Smooth muscle cell (in vitro differentiated cells): ENCODE results near the gene FGFBP1. TPM values are rescaled to one million over a fixed set of nuclear protein-coding genes. Genes with fewer than 3 reads are reported as not detected.
A peak's percentile ranks its signal among the peaks of the same experiment; 100 is the strongest.

Experiments
- DNase-seq: peaks from one replicate; lab custom pipeline; 2025; ENCODE audit not compliant: unreplicated experiment; lab: John Stamatoyannopoulos, UW
- H2AFZ ChIP-seq: fragments of 200-600 bp; sonication (generic); 2 replicates; pipeline ENCODE4 v1.6.0; 2016; ENCODE audit warnings: antibody characterized with exemption, low read depth, mild to moderate bottlenecking
- H3F3A ChIP-seq: fragments of 200-600 bp; sonication (generic); 2 replicates; pipeline ENCODE4 v1.6.0; 2017; ENCODE audit warnings: antibody characterized with exemption, low read depth
- H3K27ac ChIP-seq: fragments of 200-600 bp; sonication (generic); 2 replicates; pipeline ENCODE4 v1.5.1; 2016; ENCODE audit warnings: low read depth, mild to moderate bottlenecking
- H3K27me3 ChIP-seq: fragments of 200-600 bp; sonication (generic); 2 replicates; pipeline ENCODE4 v1.6.1; 2016; ENCODE audit warnings: low read depth, mild to moderate bottlenecking
- H3K36me3 ChIP-seq: fragments of 200-600 bp; sonication (generic); 2 replicates; pipeline ENCODE4 v1.5.1; 2016; ENCODE audit warnings: low read depth
- H3K4me1 ChIP-seq: fragments of 200-600 bp; sonication (generic); 2 replicates; pipeline ENCODE4 v1.5.1; 2016; ENCODE audit warnings: low read depth
- H3K4me2 ChIP-seq: fragments of 200-600 bp; sonication (generic); 2 replicates; pipeline ENCODE4 v1.6.0; 2016; ENCODE audit warnings: mild to moderate bottlenecking
- H3K4me3 ChIP-seq: fragments of 200-600 bp; sonication (generic); 2 replicates; pipeline ENCODE4 v1.5.1; 2016; ENCODE audit warnings: mild to moderate bottlenecking
- H3K79me2 ChIP-seq: fragments of 200-600 bp; sonication (generic); 2 replicates; pipeline ENCODE4 v1.6.0; 2016; ENCODE audit warnings: low read depth, mild to moderate bottlenecking
- H3K9ac ChIP-seq: fragments of 200-600 bp; sonication (generic); 2 replicates; pipeline ENCODE4 v1.6.0; 2016; ENCODE audit warnings: low read depth
- H3K9me3 ChIP-seq: fragments of 200-600 bp; sonication (generic); replicated peaks from 2 replicates; pipeline ENCODE4 v1.5.1; 2016; ENCODE audit warnings: low read depth
- H4K20me1 ChIP-seq: fragments of 200-600 bp; sonication (generic); 2 replicates; pipeline ENCODE4 v1.6.0; 2016; ENCODE audit warnings: low read depth
- WGBS: methylation state at CpG from one replicate; pipeline ENCODE4 v1.1.7; 2016; ENCODE audit warnings: low lambda C conversion rate; 5-methylcytosine and 5-hydroxymethylcytosine counted together
- polyA plus RNA-seq: library from polyadenylated mRNA; unstranded; fragments of >200 nt; fragmentation: Nextera tagmentation; extraction: Ambion mirVana; gene quantifications from 2 replicates; pipeline ENCODE4 v1.2.1, GENCODE V29; 2016
- total RNA-seq: library from RNA; depleted of rRNA; stranded (reverse); fragments of >200 nt; gene quantifications from 2 replicates; pipeline ENCODE4 v1.2.3, GENCODE V29; 2014
- TF ChIP-seq, protein P1 (sequence below): fragments of 200-600 bp; sonication (generic); IDR thresholded peaks from 2 replicates; pipeline ENCODE4 v1.5.1; 2017; ENCODE audit warnings: borderline replicate concordance, mild to moderate bottlenecking, antibody characterized with exemption; ENCODE audit not compliant: insufficient read depth, poor library complexity, severe bottlenecking

FGFBP1 gene
- total and polyA plus RNA-seq, 2 experiments from 2014 or later = not detected

DNA sequence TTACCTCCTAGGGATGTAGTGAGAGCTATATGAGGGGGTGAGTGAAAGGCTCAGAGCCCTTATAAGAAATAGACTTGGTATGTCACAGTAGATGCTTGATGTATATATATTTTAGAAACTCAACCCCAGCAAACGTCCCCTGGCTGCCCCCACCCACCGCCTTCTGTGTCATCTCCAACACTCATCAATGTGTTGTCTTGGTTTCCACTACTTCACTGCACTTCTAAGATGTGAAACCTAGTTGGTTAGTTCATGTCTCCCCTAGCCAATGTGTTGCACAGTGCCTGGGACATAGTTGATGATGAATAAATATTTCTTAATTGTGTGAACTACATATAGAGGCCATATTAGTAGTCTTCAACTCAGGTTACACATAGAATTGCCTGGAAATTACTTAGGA, 20.0 kb upstream of the FGFBP1 start:
- Histone ChIP-seq H3K9ac (no peak overlapping the region), H4K20me1 (no peaks in the 10 kb centered on the region), H2AFZ (no peak overlapping the region), H3K79me2 (no peaks in the 10 kb centered on the region), H3K27ac (no peak overlapping the region), H3K9me3 (no peaks in the 10 kb centered on the region), H3K36me3 (no peaks in the 10 kb centered on the region), H3K4me1 (no peaks in the 10 kb centered on the region), H3F3A (no peaks in the 10 kb centered on the region), H3K27me3 (no peaks in the 10 kb centered on the region), H3K4me2 (no peak overlapping the region), H3K4me3 (no peak overlapping the region)
- DNase-seq = no peak
- TF ChIP-seq, protein P1, sequence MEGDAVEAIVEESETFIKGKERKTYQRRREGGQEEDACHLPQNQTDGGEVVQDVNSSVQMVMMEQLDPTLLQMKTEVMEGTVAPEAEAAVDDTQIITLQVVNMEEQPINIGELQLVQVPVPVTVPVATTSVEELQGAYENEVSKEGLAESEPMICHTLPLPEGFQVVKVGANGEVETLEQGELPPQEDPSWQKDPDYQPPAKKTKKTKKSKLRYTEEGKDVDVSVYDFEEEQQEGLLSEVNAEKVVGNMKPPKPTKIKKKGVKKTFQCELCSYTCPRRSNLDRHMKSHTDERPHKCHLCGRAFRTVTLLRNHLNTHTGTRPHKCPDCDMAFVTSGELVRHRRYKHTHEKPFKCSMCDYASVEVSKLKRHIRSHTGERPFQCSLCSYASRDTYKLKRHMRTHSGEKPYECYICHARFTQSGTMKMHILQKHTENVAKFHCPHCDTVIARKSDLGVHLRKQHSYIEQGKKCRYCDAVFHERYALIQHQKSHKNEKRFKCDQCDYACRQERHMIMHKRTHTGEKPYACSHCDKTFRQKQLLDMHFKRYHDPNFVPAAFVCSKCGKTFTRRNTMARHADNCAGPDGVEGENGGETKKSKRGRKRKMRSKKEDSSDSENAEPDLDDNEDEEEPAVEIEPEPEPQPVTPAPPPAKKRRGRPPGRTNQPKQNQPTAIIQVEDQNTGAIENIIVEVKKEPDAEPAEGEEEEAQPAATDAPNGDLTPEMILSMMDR = no peak
- 94% methylated on average over 2 of the region's 2 CpGs for WGBS

DNA sequence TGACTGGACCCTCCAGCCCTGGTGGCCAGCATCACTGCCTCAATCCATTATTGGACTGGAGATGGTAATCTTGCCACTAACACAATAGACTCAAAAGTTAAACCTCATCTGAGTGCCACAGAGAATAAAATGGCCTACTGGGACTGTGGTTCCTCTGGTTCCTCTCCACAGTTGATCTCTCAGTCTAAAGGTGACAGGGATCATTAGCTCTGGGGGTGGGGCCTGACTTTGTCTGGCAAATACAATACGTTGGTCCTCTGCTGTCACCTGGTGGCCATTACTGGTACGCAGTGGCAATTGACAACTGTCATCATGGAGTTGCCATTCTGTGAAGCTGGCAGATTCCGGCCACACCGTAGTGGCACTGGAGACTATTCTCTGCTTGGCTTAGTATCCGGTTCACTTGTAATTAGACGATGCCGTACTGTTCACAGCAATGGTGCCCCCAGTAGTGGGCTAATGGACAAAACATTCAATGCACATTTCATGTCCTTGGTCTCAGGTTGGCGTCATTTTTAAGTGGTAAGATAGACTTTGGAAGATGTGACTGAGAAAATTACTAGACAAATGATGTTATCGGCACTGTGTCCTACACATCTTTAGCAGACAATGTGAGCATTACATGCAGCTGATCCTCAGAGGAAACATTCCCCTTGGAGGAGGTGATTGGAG, 17.8 kb upstream of the FGFBP1 start:
- no peaks in the 10 kb centered on the region for H3K36me3 ChIP-seq
- no peak overlapping the region for H3K4me3 ChIP-seq
- H4K20me1 ChIP-seq = no peaks in the 10 kb centered on the region
- TF ChIP-seq, protein P1 = peak; percentile 92
- H3K9ac ChIP-seq = no peak overlapping the region
- no peak overlapping the region for H3K4me2 ChIP-seq
- H3K79me2 ChIP-seq = no peaks in the 10 kb centered on the region
- H2AFZ ChIP-seq = no peak overlapping the region
- WGBS = 55% methylated on average over 9 of the region's 9 CpGs
- peak; percentile 4 for DNase-seq
- no peaks in the 10 kb centered on the region for H3K4me1 ChIP-seq
- H3K9me3 ChIP-seq = no peaks in the 10 kb centered on the region
- H3K27me3 ChIP-seq = no peaks in the 10 kb centered on the region
- no peaks in the 10 kb centered on the region for H3F3A ChIP-seq
- no peak overlapping the region for H3K27ac ChIP-seq

DNA sequence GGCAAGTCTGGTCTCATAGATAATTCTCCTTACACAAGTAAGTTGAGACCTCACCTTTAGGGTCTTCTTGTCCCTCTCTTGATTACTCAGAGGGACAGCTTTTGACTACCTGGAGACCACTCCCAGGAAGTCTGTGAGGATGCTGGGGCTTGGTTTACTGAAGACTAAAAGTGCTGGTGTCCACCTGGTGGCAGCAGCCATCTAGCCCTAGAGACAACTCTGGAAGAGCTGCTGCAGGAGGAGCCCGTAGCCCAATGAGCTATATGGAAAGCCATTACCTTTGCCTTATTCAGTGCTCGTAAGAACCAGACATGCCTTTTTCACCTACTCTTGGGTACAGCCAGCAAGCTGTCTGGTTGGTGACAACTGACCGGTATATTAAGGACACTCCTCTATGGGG, 17.1 kb upstream of the FGFBP1 start:
- H3F3A ChIP-seq = no peaks in the 10 kb centered on the region
- no peaks in the 10 kb centered on the region for H3K36me3 ChIP-seq
- no peaks in the 10 kb centered on the region for H3K27me3 ChIP-seq
- no peaks in the 10 kb centered on the region for H4K20me1 ChIP-seq
- no peaks in the 10 kb centered on the region for H3K4me1 ChIP-seq
- H3K27ac ChIP-seq = no peak overlapping the region
- no peak overlapping the region for H2AFZ ChIP-seq
- no peaks in the 10 kb centered on the region for H3K9me3 ChIP-seq
- 91% methylated on average over 3 of the region's 3 CpGs for WGBS
- DNase-seq = no peak
- H3K4me3 ChIP-seq = no peak overlapping the region
- no peak overlapping the region for H3K4me2 ChIP-seq
- H3K79me2 ChIP-seq = no peaks in the 10 kb centered on the region
- H3K9ac ChIP-seq = no peak overlapping the region
- TF ChIP-seq, protein P1 = no peak

DNA sequence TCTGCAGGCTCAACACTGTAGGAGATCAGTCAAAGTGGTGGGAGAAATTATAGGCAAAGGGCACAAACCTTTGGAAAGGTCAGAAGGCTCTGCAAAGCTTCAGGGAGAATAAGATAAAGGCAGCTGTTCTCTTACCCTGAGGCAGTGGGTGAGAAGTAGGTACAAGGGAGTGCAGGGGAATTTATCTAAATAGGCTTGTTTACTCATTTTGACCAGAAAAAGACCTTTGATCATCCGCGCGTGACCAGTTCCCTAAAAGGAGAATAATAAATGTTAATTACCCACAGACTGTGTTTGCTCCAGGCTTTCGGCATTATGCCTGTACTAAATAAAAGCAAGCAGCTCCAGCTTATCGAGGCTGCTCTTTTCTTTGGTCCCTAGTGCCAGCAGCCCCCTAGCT, 15.1 kb upstream of the FGFBP1 start:
- Histone ChIP-seq H3K4me1 (no peaks in the 10 kb centered on the region), H3K27me3 (no peaks in the 10 kb centered on the region), H3K9me3 (no peaks in the 10 kb centered on the region), H3F3A (no peaks in the 10 kb centered on the region), H3K27ac (no peak overlapping the region), H3K4me2 (no peak overlapping the region), H4K20me1 (no peaks in the 10 kb centered on the region), H3K9ac (no peak overlapping the region), H2AFZ (no peak overlapping the region), H3K36me3 (no peaks in the 10 kb centered on the region), H3K79me2 (no peaks in the 10 kb centered on the region), H3K4me3 (no peak overlapping the region)
- no peak for DNase-seq
- TF ChIP-seq, protein P1 = no peak
- 85% methylated on average over 5 of the region's 5 CpGs for WGBS
